ENCODE measurements around the gene C2CD3. TPM values are rescaled to one million over a fixed set of nuclear protein-coding genes. Genes with fewer than 3 reads are reported as not detected.
A peak's percentile ranks its signal among the peaks of the same experiment; 100 is the strongest.

The C2CD3 gene
- total and polyA plus RNA-seq, 9 of the 15 experiments (the other 6 are each of a cell fraction or from before 2014, with no cell fraction given) = 4.4 to 20.2 (median 15.4) TPM

DNA sequence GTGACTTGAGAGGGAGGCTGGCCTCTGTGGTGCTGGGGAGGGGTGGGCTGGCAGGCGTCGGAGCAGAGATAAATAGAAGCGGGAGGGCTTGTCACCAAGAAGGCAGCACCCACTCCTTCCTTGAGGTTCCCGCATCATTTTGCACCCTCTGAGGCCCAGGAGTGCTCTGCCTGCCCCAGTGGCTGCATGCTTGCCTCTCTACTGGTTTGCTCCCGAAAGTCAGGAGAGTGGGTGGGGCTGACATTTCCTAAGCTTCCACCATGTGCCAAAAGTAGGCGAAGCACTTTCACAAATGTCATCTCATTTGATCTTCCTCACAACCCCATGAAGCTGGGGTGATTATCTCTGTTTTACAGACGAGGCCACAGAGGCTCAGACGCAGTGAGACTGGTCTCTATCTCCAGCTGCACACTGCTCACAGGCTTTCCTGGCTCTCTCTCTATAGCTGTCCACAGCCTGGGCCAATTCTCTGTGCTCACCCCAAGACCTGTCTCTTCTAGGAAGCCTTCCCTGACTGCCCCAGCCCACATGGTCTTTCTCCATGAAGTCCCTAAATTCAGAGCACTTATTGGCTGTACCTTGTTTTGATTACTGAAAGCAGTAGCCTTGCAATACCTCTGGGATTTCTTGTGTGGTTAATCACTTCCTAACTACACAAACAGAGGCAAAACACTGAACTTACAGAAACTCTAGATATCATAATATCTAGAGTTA lies 159.3 kb downstream of the C2CD3 start (continued):
- TF ChIP-seq, protein P1, sequence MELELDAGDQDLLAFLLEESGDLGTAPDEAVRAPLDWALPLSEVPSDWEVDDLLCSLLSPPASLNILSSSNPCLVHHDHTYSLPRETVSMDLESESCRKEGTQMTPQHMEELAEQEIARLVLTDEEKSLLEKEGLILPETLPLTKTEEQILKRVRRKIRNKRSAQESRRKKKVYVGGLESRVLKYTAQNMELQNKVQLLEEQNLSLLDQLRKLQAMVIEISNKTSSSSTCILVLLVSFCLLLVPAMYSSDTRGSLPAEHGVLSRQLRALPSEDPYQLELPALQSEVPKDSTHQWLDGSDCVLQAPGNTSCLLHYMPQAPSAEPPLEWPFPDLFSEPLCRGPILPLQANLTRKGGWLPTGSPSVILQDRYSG (tag; conservative IDR thresholded peaks at IDR 0.05; ENCODE audit: low read depth) = peak; percentile 79; the same call in 1 of the 2 replicates
- TF ChIP-seq, protein P2, sequence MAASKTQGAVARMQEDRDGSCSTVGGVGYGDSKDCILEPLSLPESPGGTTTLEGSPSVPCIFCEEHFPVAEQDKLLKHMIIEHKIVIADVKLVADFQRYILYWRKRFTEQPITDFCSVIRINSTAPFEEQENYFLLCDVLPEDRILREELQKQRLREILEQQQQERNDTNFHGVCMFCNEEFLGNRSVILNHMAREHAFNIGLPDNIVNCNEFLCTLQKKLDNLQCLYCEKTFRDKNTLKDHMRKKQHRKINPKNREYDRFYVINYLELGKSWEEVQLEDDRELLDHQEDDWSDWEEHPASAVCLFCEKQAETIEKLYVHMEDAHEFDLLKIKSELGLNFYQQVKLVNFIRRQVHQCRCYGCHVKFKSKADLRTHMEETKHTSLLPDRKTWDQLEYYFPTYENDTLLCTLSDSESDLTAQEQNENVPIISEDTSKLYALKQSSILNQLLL (CRISPR knock-in tag; IDR thresholded peaks at IDR 0.05; ENCODE audit: borderline replicate concordance) = no peak
- TF ChIP-seq HNRNPUL1 (IDR thresholded peaks at IDR 0.05; ENCODE audit: low read length) (no peak), ZNF253 (CRISPR knock-in tag; conservative IDR thresholded peaks at IDR 0.05) (no peak), RFX5 (IDR thresholded peaks at IDR 0.05; ENCODE audit: low read depth, low read length) (no peak), BACH1 (tag; IDR thresholded peaks at IDR 0.05) (no peak; the same call in none of the 2 replicates), ZNF175 (CRISPR knock-in tag; IDR thresholded peaks at IDR 0.05; ENCODE audit: low read depth) (peak; percentile 93), RHOXF2B (CRISPR knock-in tag; conservative IDR thresholded peaks at IDR 0.05) (no peak), PHF20 (IDR thresholded peaks at IDR 0.05; ENCODE audit: partially characterized antibody) (no peak), NFIC (IDR thresholded peaks at IDR 0.05) (peak; percentile 96), YBX1 (IDR thresholded peaks at IDR 0.05) (no peak), TEAD2 (tag; IDR thresholded peaks at IDR 0.05) (peak; percentile 47; the same call in 1 of the 2 replicates), ZNF133 (CRISPR knock-in tag; IDR thresholded peaks at IDR 0.05) (peak; percentile 47; the same call in 1 of the 2 replicates), LEF1 (IDR thresholded peaks at IDR 0.05) (peak; percentile 90), ZNF785 (CRISPR knock-in tag; IDR thresholded peaks at IDR 0.05) (no peak)
- TF ChIP-seq, protein P3, sequence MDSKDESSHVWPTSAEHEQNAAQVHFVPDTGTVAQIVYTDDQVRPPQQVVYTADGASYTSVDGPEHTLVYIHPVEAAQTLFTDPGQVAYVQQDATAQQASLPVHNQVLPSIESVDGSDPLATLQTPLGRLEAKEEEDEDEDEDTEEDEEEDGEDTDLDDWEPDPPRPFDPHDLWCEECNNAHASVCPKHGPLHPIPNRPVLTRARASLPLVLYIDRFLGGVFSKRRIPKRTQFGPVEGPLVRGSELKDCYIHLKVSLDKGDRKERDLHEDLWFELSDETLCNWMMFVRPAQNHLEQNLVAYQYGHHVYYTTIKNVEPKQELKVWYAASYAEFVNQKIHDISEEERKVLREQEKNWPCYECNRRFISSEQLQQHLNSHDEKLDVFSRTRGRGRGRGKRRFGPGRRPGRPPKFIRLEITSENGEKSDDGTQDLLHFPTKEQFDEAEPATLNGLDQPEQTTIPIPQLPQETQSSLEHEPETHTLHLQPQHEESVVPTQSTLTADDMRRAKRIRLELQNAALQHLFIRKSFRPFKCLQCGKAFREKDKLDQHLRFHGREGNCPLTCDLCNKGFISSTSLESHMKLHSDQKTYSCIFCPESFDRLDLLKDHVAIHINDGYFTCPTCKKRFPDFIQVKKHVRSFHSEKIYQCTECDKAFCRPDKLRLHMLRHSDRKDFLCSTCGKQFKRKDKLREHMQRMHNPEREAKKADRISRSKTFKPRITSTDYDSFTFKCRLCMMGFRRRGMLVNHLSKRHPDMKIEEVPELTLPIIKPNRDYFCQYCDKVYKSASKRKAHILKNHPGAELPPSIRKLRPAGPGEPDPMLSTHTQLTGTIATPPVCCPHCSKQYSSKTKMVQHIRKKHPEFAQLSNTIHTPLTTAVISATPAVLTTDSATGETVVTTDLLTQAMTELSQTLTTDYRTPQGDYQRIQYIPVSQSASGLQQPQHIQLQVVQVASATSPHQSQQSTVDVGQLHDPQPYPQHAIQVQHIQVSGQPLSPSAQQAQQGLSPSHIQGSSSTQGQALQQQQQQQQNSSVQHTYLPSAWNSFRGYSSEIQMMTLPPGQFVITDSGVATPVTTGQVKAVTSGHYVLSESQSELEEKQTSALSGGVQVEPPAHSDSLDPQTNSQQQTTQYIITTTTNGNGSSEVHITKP (IDR thresholded peaks at IDR 0.05; ENCODE audit: partially characterized antibody) = peak; percentile 53
- TF ChIP-seq, protein P4, sequence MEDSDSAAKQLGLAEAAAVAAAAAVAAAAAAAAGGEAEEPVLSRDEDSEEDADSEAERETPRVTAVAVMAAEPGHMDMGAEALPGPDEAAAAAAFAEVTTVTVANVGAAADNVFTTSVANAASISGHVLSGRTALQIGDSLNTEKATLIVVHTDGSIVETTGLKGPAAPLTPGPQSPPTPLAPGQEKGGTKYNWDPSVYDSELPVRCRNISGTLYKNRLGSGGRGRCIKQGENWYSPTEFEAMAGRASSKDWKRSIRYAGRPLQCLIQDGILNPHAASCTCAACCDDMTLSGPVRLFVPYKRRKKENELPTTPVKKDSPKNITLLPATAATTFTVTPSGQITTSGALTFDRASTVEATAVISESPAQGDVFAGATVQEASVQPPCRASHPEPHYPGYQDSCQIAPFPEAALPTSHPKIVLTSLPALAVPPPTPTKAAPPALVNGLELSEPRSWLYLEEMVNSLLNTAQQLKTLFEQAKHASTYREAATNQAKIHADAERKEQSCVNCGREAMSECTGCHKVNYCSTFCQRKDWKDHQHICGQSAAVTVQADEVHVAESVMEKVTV (CRISPR knock-in tag; IDR thresholded peaks at IDR 0.05) = peak; percentile 40
- TF ChIP-seq, protein P5, sequence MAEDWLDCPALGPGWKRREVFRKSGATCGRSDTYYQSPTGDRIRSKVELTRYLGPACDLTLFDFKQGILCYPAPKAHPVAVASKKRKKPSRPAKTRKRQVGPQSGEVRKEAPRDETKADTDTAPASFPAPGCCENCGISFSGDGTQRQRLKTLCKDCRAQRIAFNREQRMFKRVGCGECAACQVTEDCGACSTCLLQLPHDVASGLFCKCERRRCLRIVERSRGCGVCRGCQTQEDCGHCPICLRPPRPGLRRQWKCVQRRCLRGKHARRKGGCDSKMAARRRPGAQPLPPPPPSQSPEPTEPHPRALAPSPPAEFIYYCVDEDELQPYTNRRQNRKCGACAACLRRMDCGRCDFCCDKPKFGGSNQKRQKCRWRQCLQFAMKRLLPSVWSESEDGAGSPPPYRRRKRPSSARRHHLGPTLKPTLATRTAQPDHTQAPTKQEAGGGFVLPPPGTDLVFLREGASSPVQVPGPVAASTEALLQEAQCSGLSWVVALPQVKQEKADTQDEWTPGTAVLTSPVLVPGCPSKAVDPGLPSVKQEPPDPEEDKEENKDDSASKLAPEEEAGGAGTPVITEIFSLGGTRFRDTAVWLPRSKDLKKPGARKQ (CRISPR knock-in tag; IDR thresholded peaks at IDR 0.05) = no peak
